ENCODE data around the gene NPAS4.
"Not testable (repeated sequence)": the region's sequence is repeated elsewhere in the genome, so short reads cannot be mapped to it uniquely, and the experiment has no call there.

Gene NPAS4

DNA sequence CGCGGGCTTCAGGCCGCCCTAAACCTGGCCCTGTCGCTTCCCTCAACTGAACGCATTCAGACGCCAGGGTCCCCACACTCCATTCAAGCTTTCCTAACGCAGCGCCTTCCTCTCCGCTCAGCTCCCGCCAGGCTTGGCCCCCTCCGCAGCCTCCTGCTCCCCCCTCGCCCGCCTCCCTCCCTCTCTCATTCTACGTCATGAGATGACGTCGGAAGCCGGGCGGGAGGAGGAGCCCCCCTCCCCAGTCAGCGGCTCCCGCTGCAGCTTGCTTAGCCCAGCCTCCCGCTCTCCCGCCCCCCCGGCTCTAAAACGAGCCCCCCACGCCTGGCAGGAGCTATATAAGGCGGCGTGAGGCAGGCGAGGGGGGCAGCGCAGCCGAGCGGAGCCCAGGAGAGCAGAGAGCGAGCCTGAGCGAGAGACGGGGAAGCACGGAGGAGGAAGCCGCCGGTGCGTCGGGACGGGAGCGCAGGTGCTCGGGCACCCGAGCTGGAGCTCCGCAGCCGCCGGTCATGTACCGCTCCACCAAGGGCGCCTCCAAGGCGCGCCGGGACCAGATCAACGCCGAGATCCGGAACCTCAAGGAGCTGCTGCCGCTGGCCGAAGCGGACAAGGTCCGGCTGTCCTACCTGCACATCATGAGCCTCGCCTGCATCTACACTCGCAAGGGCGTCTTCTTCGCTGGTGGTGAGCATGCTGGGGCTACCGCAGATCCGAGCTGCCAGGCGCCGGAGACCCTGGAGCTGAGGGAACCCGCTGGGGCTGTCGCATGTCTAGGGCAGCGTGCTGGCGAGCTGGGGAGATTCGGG is at the start of gene NPAS4:
NPAS4 (plus strand) TSS at position 365 of the 806 bp plus-strand sequence; CDS start at position 510, 145 bp downstream.
- Histone ChIP-seq H3K36me3 (ENCODE audit: insufficient read depth, low read length) (peaks cover 2% of the 10 kb centered on the region; the same call in 1 of the 2 replicates), H3K9me3 (ENCODE audit: insufficient read depth, low read depth, low read length) (no peaks in the 10 kb centered on the region), H3F3A (ENCODE audit: low read depth) (no peaks in the 10 kb centered on the region), H3K27me3 (ENCODE audit: insufficient read depth, low read length, poor library complexity, severe bottlenecking) (no peaks in the 10 kb centered on the region), H3K4me2 (ENCODE audit: low read depth, low read length, poor library complexity, severe bottlenecking) (no peak within 1 kb of the TSS), H3K9me2 (replicated peaks; ENCODE audit: low read depth, low read length) (no peaks in the 10 kb centered on the region), H3K4me1 (ENCODE audit: insufficient read depth, low read length, poor library complexity, severe bottlenecking) (no peaks in the 10 kb centered on the region), H3K79me2 (ENCODE audit: insufficient read depth, low read length) (no peaks in the 10 kb centered on the region), H3K4me3 (ENCODE audit: low read length, poor library complexity, severe bottlenecking) (no peak within 1 kb of the TSS), H2AFZ (ENCODE audit: low read length) (no peak within 1 kb of the TSS), H4K20me1 (ENCODE audit: insufficient read depth, low read length, poor library complexity, severe bottlenecking) (peaks cover 5% of the 10 kb centered on the region), H3K9ac (ENCODE audit: low read depth, low read length, poor library complexity, severe bottlenecking) (no peak within 1 kb of the TSS)
- no peak for TF ChIP-seq CTCF (conservative IDR thresholded peaks at IDR 0.05; ENCODE audit: low read length)
- no peak for TF ChIP-seq EZH2phosphoT487 (IDR thresholded peaks at IDR 0.05; ENCODE audit: borderline replicate concordance)

DNA sequence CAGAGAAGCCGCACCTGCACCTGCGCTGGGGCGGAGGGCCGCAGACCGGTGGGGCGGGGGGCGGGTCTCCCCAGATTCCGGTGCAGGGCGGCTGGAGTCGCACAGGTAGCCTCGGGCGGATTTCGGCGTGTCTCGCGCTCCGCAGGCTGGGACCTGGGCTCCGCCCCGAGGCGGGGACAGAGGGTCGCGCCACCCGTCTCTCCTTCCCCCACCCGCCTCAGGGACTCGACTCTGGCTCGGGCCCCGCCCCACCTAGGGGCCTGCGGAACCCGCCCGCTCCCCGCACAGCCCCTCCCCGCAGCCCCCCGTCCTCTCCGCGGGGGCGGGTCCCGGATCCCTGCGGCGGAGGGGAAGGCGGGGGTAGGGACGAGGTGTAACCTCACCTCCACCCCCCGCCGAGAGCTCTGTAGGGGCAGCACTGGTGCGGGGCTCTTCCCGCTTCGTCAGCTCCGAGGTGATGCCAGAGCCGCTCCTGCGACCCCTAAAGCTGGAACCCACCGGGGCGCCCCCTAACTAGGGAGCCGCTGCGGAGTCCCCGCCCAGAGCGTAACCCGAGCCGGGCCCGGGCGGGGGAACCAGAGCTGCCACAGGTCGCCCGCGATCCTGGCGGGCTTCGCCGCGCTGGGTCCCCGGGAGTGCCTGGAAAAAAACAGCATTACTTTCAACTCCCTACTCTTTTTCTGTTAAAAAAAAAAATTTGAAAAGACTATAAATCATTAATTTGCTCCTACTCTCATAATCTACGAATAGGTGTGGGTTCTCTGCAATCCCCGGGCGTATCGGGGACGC is 49.0 kb upstream of the NPAS4 start, which contains the start of gene SLC29A2:
SLC29A2 (minus strand) TSS at position 134 of the 789 bp plus-strand sequence. CDS start 169 bp downstream, outside the sequence.
- H3K36me3 ChIP-seq (ENCODE audit: insufficient read depth, low read length), result no peaks in the 10 kb centered on the region
- peak within 1 kb of the TSS; percentile 93 for H2AFZ ChIP-seq (ENCODE audit: low read length)
- H3K9me2 ChIP-seq (replicated peaks; ENCODE audit: low read depth, low read length), result no peaks in the 10 kb centered on the region
- H3K79me2 ChIP-seq (ENCODE audit: insufficient read depth, low read length), result no peaks in the 10 kb centered on the region
- no peaks in the 10 kb centered on the region for H4K20me1 ChIP-seq (ENCODE audit: insufficient read depth, low read length, poor library complexity, severe bottlenecking)
- H3K4me3 ChIP-seq (ENCODE audit: low read length, poor library complexity, severe bottlenecking), result peak within 1 kb of the TSS; percentile 74
- H3K9ac ChIP-seq (ENCODE audit: low read depth, low read length, poor library complexity, severe bottlenecking), result peak within 1 kb of the TSS; percentile 71
- H3K4me2 ChIP-seq (ENCODE audit: low read depth, low read length, poor library complexity, severe bottlenecking), result peak within 1 kb of the TSS; percentile 78
- H3K4me1 ChIP-seq (ENCODE audit: insufficient read depth, low read length, poor library complexity, severe bottlenecking), result peaks cover 10% of the 10 kb centered on the region
- TF ChIP-seq EZH2phosphoT487 (IDR thresholded peaks at IDR 0.05; ENCODE audit: borderline replicate concordance) (no peak), CTCF (conservative IDR thresholded peaks at IDR 0.05; ENCODE audit: low read length) (no peak)
- H3K9me3 ChIP-seq (ENCODE audit: insufficient read depth, low read depth, low read length), result no peaks in the 10 kb centered on the region
- H3F3A ChIP-seq (ENCODE audit: low read depth), result no peaks in the 10 kb centered on the region
- no peaks in the 10 kb centered on the region for H3K27me3 ChIP-seq (ENCODE audit: insufficient read depth, low read length, poor library complexity, severe bottlenecking)

GRCh38 chr11:66373265-66373664 is 47.6 kb upstream of the NPAS4 start:
- H3K4me2 ChIP-seq (ENCODE audit: low read depth, low read length, poor library complexity, severe bottlenecking), result peak overlapping the region; percentile 78
- peak overlapping the region; percentile 74 for H3K4me3 ChIP-seq (ENCODE audit: low read length, poor library complexity, severe bottlenecking)
- H3F3A ChIP-seq (ENCODE audit: low read depth), result no peaks in the 10 kb centered on the region
- no peaks in the 10 kb centered on the region for H3K79me2 ChIP-seq (ENCODE audit: insufficient read depth, low read length)
- no peak for TF ChIP-seq CTCF (conservative IDR thresholded peaks at IDR 0.05; ENCODE audit: low read length)
- no peak for TF ChIP-seq EZH2phosphoT487 (IDR thresholded peaks at IDR 0.05; ENCODE audit: borderline replicate concordance)
- H3K4me1 ChIP-seq (ENCODE audit: insufficient read depth, low read length, poor library complexity, severe bottlenecking), result peaks cover 10% of the 10 kb centered on the region
- H3K9me2 ChIP-seq (replicated peaks; ENCODE audit: low read depth, low read length), result no peaks in the 10 kb centered on the region
- no peaks in the 10 kb centered on the region for H3K27me3 ChIP-seq (ENCODE audit: insufficient read depth, low read length, poor library complexity, severe bottlenecking)
- peak overlapping the region; percentile 71 for H3K9ac ChIP-seq (ENCODE audit: low read depth, low read length, poor library complexity, severe bottlenecking)
- no peaks in the 10 kb centered on the region for H3K9me3 ChIP-seq (ENCODE audit: insufficient read depth, low read depth, low read length)
- no peak overlapping the region for H2AFZ ChIP-seq (ENCODE audit: low read length)
- H4K20me1 ChIP-seq (ENCODE audit: insufficient read depth, low read length, poor library complexity, severe bottlenecking), result no peaks in the 10 kb centered on the region
- H3K36me3 ChIP-seq (ENCODE audit: insufficient read depth, low read length), result no peaks in the 10 kb centered on the region

GRCh38 chr11:66373690-66374287 is 47.0 kb upstream of the NPAS4 start:
- H3K9ac ChIP-seq (ENCODE audit: low read depth, low read length, poor library complexity, severe bottlenecking); H3K79me2 ChIP-seq (ENCODE audit: insufficient read depth, low read length); H3K27me3 ChIP-seq (ENCODE audit: insufficient read depth, low read length, poor library complexity, severe bottlenecking); H4K20me1 ChIP-seq (ENCODE audit: insufficient read depth, low read length, poor library complexity, severe bottlenecking); H3K36me3 ChIP-seq (ENCODE audit: insufficient read depth, low read length); H3K9me2 ChIP-seq (replicated peaks; ENCODE audit: low read depth, low read length); H2AFZ ChIP-seq (ENCODE audit: low read length); H3K4me3 ChIP-seq (ENCODE audit: low read length, poor library complexity, severe bottlenecking); H3K4me2 ChIP-seq (ENCODE audit: low read depth, low read length, poor library complexity, severe bottlenecking); H3F3A ChIP-seq (ENCODE audit: low read depth); H3K9me3 ChIP-seq (ENCODE audit: insufficient read depth, low read depth, low read length): not testable (repeated sequence)
- peaks cover 10% of the 10 kb centered on the region for H3K4me1 ChIP-seq (ENCODE audit: insufficient read depth, low read length, poor library complexity, severe bottlenecking)
